Measurements from ENCODE around the gene DNAL1. TPM values are rescaled to one million over a fixed set of nuclear protein-coding genes. Genes with fewer than 3 reads are reported as not detected.
A peak's percentile ranks its signal among the peaks of the same experiment; 100 is the strongest.

The DNAL1 gene
- total RNA-seq, 1 donor, result 9.9 TPM

GRCh38 chr14:73727166-73727565 is 82.4 kb downstream of the DNAL1 start:
- no peak for DNase-seq (ENCODE audit: low read depth)
- TF ChIP-seq, protein P1, sequence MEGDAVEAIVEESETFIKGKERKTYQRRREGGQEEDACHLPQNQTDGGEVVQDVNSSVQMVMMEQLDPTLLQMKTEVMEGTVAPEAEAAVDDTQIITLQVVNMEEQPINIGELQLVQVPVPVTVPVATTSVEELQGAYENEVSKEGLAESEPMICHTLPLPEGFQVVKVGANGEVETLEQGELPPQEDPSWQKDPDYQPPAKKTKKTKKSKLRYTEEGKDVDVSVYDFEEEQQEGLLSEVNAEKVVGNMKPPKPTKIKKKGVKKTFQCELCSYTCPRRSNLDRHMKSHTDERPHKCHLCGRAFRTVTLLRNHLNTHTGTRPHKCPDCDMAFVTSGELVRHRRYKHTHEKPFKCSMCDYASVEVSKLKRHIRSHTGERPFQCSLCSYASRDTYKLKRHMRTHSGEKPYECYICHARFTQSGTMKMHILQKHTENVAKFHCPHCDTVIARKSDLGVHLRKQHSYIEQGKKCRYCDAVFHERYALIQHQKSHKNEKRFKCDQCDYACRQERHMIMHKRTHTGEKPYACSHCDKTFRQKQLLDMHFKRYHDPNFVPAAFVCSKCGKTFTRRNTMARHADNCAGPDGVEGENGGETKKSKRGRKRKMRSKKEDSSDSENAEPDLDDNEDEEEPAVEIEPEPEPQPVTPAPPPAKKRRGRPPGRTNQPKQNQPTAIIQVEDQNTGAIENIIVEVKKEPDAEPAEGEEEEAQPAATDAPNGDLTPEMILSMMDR (IDR thresholded peaks at IDR 0.05; ENCODE audit: insufficient read depth, low read depth, low read length), result no peak
- no peak overlapping the region for H3K4me3 ChIP-seq (ENCODE audit: low read depth, low read length)

DNA sequence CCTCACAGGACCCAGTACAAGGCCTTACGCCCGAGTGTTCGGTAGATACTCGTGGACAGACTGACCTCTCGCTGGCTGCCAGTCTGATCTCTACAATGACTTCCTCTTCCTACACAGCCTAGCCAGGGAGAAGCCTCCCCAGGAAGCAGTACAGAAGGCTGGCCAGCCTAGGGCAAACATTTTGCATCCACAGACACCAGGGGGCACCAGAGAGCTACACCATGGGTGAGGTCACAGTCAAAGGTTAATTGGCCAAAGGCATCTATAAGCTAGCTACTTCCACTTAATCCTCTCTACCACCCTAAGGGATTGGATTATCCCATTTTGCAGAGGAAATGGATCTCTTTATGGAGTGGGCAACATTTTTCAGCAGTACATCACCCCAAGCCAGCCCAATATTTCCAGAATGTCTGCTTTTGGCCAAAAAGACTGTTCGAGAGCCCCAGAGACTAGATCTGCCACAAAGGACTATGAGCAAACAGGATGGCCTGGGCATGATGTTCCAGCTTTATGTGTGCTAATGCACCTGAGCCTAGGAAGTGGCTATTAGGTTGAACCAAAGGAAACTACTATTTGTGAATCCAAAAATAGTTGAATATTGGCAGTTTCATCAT is 84.0 kb downstream of the DNAL1 start:
- TF ChIP-seq, protein P1 (IDR thresholded peaks at IDR 0.05; ENCODE audit: insufficient read depth, low read depth, low read length), result peak; percentile 91

GRCh38 chr14:73729556-73730265 is 84.9 kb downstream of the DNAL1 start:
- TF ChIP-seq, protein P1 (IDR thresholded peaks at IDR 0.05; ENCODE audit: insufficient read depth, low read depth, low read length), result no peak
- no peak for DNase-seq (ENCODE audit: low read depth)
- H3K4me3 ChIP-seq (ENCODE audit: low read depth, low read length), result no peak overlapping the region

More for the DNA sequence above, 84.0 kb downstream of the DNAL1 start:
- peak; percentile 84 for DNase-seq (ENCODE audit: low read depth)
- H3K4me3 ChIP-seq (ENCODE audit: low read depth, low read length), result no peak overlapping the region

- H3K4me3 ChIP-seq (ENCODE audit: low read depth, low read length), result no peak overlapping the region
- TF ChIP-seq, protein P1 (IDR thresholded peaks at IDR 0.05; ENCODE audit: insufficient read depth, low read depth, low read length), result no peak
- no peak for DNase-seq (ENCODE audit: low read depth)
These were observed 86.3 kb downstream of the DNAL1 start for GRCh38 chr14:73731111-73731510.

- H3K4me3 ChIP-seq (ENCODE audit: low read depth, low read length), result no peak overlapping the region
- no peak for DNase-seq (ENCODE audit: low read depth)
- TF ChIP-seq, protein P1 (IDR thresholded peaks at IDR 0.05; ENCODE audit: insufficient read depth, low read depth, low read length), result no peak
These were observed 87.2 kb downstream of the DNAL1 start for GRCh38 chr14:73732006-73732405.

GRCh38 chr14:73736842-73737241 is 92.1 kb downstream of the DNAL1 start:
- TF ChIP-seq, protein P1 (IDR thresholded peaks at IDR 0.05; ENCODE audit: insufficient read depth, low read depth, low read length), result no peak
- H3K4me3 ChIP-seq (ENCODE audit: low read depth, low read length), result no peak overlapping the region
- no peak for DNase-seq (ENCODE audit: low read depth)

All from fibroblast of villous mesenchyme (primary cell).